ENCODE data around the gene DNAJC18.
"Not testable (repeated sequence)": the region's sequence is repeated elsewhere in the genome, so short reads cannot be mapped to it uniquely, and the experiment has no call there.

The DNAJC18 gene

DNA sequence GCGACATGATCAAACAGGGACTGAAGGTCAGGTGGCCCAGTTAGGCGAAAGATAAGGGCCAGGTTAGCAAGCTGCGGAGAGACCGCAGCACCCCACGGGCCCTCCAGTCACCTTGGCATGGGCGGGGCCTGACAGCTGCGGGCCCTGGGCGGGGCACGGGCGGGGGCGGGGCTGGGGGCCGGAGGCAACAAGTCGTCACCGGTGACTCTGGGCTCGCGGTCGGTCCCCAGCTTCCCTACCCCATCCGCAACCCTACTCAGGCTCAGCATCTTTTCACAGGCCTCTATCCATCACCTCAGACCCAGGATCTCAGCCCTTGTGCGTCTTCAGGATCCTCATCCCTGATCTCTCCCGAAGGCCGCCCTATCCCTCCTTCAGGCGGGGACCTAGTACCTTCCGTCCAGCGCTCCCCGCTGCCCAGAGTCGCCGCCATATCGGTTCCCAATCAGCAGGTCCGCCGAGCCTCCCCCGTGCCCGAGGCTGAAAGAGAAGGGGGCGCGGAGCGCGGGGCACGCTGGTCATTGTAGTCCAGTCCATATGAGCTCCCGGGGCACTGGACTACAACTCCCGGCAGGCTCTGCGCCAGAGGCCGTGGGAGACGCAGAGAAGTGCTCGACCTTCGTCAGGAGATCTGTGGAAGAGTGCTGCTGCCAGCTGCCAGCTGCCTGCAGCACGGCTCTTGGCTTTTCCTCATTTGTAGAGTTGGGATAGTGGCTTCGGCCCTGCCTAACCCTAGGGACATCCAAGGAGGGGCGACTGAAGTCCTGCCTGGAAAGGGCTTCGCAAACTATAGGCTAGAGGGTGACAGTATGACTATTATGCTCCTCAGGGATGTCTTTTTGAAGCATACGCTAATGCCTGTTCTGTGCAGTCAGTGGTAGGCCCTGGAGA is at the start of gene DNAJC18:
TSS of gene DNAJC18 (minus strand) at position 513 of the 891 bp plus-strand sequence. CDS start at position 433, 80 bp downstream.
- peak; percentile 52 for DNase-seq

DNA sequence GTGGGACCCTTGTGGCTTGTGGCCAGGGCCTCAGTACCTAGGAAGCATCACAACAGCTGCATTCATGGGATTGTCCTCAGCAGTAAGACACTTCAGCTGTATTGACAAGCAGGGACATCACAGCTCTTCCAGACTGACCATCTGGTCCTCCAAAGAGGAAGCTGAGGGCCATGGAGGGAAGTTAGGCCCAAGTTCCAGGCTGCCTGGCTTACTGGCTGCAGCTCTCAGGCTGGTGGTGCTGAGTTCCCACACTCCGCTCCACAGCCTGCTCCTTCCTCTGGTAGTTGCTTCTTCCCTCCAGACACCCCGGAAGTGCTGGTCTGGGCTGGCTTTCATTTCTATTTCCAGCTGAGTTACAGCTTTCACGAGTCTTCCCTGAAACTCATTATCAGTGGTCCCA is 48.9 kb upstream of the DNAJC18 start:
- no peak for DNase-seq

DNA sequence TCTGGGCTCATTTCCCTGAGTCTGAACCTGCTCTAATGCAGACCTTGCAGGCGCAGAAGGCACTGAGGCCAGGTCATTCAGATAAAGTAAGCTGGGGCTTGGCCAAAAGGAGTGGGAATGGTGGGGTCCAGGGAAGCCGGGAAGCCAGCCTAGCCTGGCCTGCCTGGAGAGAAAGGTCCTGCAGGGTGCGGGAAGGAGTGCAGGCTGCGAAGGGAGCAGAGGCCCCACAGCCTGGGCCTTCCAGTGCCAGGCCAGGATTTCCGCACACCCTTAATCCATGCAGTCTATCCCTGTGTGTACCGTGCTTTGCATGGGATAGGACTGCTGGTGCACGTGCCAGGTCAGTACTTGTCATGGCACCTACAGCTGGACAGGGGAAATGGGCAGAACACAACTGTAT is 46.9 kb upstream of the DNAJC18 start:
- no peak for DNase-seq

DNA sequence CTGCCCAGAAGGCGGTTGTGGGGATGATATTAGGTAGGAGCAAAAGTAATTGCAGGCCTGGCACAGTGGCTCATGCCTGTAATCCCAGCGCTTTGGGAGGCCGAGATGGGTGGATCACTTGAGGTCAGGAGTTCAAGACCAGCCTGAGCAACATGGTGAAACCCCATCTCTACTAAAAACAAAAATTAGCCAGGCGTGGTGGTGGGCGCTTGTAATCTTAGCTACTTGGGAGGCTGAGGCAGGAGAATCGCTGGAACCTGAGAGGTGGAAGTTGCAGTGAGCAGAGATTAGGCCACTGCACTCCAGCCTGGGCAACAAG is 43.5 kb upstream of the DNAJC18 start:
- DNase-seq = not testable (repeated sequence)

DNA sequence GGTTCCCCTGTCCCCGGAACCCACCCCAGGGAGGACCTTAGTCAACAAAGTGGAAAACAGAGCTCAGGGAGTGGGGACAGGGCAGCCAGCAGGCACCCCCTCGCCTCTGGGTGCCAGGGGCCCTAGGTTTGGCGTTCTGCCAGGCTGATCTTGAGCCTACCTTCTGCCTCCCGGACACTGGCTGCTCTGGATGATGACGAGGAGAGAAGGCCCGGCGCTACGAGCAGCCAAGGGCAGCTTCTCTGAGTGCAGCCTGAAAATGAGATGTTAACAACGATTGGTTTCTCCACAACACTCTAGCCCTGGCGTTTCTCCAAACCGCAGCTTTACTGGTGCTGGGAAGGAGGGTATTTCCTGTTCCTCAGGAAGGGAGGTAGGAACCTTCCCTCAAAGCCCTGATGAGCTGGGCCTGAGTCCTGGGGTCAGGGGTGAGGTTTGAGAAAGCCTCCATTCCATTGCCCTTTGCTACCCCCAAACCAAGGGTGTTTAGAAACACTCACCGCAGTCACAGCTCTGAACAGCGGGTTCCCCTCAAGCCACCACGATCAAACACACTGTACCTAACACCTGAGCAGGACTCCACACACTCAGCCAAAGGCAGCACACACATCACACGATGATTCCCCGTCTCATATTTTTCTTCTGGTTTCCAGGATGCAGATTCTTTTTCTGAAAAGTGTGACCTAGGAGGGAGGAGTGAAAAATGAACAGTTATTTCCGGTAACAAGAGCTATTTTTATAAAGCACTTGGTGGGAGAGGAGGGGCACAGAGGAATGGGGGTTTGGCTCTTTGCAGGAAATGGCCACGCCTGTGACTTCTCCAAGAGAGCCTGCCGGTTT is 42.9 kb upstream of the DNAJC18 start, which contains the start of gene STING1:
TSS of gene STING1 (minus strand) at position 709 of the 840 bp plus-strand sequence. CDS start 1,054 bp downstream, outside the sequence.
- DNase-seq = peak; percentile 67

DNA sequence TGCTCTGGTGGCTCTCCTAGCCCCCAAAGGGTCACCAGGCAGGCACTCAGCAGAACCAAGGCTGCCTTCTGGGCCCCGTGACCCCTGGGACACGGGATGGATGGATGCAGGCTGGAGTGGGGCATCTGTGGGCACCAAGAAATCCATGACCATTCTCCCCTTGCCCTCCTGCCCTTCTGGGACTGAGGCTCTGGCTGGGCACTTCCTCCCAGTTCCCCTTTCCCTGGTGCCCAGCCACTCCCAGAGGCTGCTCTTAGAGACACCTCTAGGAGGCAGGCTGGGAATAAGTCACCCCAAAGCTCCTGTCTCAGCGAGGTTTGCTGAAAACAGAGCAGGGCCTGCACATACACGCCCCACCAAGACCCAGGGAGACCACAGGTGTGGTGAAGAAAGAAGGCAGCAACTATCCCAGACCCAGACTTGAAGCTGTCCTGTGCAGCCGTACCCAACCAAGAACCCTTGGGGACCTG is 42.3 kb upstream of the DNAJC18 start:
- DNase-seq = no peak

DNA sequence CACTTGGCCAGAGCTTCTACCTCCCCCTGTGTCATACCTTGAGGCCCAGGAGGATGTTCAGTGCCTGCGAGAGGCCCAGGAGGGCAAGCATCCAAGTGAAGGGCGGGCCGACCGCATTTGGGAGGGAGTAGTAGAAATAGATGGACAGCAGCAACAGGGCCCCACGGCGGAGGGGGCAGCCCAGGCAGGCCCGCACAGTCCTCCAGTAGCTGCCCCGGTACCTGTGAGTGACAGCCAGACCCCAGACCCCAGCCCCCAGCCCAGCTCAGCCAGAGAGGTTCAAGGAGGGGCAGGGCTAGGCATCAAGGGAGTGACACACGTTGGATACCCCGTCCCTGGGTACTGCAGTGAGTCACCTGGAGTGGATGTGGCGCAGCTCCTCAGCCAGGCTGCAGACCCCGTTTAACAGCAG is 41.8 kb upstream of the DNAJC18 start:
- DNase-seq = no peak

DNA sequence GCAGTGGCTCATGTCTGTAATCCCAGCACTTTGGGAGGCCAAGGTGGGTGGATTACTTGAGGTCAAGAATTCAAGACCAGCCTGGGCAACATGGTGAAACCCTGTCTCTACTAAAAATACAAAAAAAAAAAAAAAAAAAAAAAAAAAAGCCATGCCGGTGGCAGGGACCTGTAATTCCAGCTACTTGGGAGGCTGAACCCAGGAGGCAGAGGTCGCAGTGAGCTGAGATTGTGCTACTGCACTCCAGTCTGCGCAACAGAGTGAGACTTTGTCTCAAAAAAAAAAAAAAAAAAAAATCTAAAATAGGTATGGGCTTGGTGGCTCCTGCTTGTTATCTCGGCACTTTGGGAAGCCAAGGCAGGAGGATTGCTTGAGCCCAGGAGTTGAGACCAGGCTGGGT is 40.4 kb upstream of the DNAJC18 start:
- not testable (repeated sequence) for DNase-seq

DNA sequence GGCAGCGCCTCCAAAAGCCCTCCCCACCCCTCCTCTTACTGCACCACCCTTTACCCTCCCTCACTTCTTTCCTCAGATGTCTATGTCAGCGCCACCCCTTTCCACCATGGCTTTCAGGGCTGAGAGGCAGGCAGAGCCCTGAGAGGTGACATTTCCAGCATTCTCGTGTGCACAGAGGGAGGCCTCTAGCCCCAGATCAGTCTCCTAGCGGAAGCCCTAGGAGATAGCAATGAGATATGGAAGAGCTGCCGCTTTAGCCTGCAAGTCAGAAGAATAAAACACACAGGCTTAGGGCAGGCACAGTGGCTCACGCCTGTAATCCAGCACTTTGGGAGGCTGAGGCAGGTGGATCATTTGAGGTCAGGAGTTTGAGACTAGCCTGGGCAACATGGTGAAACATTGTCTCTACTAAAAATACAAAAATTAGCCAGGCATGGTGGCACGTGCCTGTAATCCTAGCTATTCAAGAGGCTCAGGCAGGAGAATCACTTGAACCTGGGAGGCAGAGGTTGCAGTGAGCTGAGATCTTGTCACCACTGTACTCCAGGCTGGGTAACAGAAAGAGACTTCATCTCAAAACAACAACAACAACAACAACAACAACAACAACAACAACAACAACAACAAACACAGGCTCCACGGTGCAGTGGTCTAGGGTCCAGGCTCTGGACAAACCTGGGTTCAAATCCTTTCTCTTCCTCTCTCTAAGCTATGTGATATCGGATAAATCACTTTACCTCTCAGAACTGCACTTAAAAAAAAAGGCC is 39.5 kb upstream of the DNAJC18 start:
- not testable (repeated sequence) for DNase-seq

DNA sequence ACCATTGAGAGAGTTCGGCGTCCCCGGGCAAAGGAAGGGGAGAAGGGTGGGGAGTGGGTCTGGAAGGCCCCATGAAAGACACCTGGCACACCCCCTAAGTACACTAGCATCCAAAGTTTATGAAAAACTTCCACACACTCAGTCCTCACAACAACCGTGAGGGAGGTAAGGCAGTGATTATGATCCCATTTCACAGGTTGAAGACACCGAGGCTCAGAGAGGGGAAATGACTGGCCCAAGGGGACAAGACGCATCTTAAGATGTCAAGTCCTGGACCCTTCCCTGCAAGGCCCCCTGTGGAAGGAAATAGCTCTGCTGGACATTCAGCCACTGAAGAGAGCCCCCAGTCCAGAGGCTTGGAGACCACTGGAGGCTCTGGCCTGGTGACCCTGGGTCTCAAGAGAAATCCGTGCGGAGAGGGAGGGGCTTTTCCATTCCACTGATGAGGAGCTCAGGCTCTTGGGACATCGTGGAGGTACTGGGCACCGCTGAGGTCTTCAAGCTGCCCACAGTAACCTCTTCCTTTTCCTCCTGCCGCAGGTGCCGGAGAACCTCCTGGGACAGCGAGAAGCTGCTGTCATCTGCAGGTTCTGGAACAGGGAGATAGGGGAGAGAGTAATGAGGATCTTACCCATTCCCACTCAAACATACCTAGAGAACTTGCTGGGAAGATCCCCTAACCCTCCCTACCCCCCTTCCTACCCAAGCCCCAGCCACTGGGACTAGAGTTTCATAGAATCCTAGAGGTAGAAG is 36.7 kb upstream of the DNAJC18 start:
- DNase-seq = no peak

DNA sequence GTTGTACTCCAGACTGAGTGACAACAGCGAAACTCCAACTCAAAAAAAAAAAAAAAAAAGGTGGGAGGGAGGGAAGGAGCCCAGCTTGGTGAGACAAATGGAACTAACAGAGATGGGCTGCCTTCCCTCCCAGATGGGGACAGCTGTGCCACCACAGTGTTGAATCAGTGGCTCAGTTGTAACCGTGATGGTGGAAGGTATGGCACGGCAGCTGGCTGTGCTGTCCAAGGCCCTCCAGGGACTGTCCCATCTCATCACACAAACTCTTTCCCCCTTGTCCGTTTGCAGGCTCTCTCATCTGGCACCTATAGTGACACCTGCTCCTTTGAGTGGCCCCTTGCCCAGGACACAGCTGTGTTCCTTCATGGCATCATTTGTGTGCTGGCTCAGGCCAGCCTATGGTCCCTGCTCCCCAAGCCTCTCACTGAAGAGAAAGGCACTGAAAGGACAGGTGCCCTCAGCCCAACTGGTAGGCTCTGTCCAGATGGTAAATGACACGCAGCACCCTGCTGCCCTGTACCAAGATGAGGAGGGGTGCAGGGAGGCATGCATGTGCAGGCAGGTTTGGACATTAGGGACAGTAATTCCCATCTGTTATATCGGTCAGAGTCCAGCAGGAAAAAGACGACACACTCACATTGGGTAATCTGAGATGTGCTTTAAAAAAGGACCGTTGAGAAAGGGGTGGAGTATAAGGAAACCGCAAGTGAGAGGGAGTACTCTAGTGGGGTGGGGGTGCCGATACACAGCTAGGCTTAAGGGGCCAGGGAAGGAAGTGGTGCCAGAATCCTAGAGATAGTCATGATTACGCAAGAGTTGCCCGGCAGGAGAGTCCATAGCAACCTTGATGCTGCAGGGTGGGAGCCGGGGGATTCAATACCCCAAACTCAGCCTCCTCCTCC is 35.8 kb upstream of the DNAJC18 start:
- DNase-seq = peak; percentile 76

DNA sequence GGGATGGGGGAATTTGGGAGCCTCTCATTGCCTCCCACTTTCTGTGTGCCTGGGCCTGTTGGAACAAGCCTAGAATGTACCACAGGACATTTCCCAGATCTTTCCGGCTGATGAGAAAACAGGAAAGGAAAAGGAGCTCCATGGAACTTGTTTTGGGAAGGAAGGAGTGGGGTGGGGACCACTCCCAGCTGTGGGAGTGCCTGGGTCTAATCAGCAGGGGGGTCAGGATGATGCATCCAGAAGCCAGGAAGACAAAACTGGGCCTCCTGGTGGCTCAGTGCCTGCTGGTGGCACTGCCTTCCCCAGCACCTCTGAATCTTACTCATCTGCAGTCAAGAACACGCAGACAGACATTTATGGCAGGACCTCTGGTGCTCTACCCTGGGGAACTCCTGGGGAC is 34.2 kb upstream of the DNAJC18 start:
- DNase-seq = no peak

DNA sequence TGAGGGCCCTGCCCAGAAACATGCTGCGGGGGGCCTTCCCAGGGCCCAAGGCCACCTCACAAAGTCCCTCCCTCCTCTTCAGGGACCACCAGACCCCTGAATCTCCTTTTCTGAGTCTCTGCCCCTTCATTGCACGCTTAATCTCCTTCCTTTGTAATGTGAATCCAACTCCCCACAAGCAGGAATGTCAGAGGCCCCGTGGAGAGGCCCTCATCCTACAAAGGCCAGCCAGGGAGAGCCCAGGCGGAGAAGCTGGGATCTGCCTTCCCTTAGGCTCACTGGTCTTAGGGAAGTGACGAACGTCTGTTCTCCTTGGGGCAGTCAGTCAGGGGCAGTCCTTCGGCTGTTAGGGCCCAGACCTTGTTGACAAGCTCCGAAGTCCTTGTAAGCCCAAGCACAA is 33.8 kb upstream of the DNAJC18 start:
- DNase-seq = no peak

DNA sequence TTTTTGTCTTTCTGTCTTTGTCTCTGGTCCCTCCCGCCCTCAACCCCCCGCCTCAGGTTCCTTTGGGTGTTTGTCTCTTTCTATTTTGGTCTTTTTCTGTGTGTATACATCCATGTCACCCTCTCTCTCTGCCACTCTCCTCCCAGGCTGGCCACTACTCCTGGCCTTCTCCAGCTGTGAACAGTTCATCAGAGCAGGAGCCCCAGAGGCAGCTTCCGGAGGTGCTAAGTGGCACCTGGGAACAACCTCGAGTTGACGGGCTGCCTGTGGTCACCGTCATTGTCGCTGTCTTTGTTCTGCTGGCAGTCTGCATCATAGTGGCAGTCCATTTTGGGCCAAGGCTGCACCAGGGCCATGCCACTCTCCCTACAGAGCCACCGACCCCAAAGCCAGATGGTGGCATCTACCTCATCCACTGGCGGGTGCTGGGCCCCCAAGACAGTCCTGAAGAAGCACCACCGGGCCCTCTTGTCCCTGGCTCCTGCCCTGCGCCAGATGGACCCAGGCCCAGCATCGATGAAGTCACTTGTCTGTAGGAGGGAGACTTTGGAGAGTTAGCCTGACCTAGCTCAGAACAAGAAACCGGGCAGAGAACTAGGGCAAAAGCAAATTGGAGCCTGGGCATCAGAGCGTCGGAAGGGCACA is 33.2 kb upstream of the DNAJC18 start:
- no peak for DNase-seq

DNA sequence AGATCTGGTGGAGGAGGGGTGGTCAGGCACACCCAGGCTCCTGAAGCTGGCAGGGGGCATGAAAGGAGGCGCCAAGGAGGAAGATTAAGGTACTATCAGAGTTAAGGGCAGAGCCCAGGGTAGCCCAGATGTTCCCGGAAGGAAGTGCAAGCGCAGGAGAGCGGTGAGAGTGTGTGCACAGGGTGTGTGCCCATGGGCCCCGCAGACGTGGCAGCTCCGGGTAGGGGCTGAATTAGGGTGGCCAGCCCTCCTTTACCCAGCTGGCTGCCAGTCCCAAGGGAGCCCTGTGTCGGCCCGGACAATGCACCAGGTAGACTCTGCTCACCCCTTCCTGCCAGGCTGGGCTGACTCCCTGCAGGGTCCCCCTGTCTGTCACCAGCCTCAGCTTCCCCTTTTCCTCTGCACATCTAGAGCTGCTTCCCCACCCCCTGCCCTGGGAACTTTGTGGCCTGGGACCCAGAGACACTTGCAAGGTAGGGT is 31.5 kb upstream of the DNAJC18 start, which contains the start of gene SMIM33:
TSS of gene SMIM33 (plus strand) at position 184 of the 480 bp plus-strand sequence. CDS start at position 302, 118 bp downstream.
- DNase-seq = no peak

DNA sequence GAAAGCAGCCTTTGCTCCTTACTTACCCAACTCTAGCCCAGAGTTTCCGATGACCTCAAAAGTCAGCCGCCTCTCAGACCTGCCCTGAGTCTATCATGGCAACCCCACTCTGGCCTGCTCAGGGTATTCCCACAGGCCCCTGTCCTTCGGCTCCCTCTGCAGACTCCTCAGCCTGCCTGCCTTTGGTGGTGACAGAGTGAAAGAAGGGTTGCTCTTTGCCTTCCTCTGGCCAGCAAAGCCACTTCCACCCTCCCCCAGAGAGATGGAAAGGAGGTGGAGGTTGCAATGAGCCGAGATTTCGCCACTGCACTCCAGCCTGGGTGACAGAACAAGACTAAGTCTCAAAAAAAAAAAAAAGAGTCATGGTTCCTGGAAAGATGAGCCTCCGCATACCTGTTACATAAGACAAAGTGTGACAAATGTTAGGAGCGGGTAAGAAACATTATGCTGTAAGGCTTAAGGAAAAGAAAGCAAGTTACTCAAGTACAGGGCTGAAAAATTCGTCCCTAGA is 29.2 kb upstream of the DNAJC18 start:
- DNase-seq = no peak

DNA sequence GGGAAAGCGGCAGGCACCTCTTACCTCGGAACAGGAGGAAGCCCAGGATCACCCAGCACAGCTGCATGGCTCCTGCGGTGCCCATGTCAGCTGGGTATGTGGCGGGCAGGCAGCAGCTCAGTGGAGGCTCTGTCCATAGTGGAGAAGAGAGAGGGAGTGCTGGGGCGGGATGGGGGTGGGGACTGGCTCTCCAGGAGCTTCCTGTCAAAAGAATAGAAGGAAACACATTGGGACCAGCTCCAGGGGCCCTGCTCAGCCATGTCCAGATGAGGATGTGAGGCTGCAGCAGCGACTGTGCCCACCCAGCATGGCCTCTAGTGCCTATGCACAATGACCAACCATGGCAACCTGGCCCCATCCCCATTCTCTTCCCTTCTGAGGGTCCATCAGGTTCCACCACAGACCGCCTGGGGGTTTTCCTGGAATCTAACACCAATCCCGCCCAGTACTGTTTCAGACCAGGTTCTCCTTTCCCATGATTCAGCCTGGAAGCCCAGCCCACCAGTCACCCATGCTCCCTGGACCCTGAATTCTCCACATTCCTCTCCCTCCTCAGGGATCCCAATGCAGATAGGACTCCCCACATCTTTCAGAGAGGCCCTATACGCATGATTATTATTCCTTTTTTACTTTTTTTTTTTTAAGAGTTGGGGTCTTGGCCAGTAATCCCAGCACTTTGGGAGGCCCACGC is 23.4 kb upstream of the DNAJC18 start, which contains the start of gene ECSCR:
TSS of gene ECSCR (minus strand) at position 158 of the 691 bp plus-strand sequence. CDS start at position 85, 73 bp downstream.
- no peak for DNase-seq

DNA sequence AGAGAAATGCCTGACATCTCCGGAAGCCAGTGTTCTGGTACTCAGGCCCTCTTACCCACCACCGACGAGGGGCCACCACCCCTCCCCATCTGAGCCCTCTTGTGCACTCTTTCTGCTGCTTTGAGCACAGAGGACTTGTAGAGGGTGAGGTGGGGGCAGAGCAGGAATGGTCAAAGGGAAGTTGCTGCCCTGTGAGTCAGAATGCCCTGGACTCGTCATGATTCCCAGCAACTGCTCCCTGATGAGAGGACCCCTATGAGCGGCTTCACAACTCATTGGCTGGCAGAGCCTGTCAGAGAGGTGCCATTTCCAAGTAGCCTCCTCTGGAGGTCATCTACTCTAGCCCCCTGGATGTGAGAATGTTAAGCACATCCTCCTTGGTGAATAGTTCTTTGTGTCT is 22.4 kb upstream of the DNAJC18 start:
- no peak for DNase-seq

DNA sequence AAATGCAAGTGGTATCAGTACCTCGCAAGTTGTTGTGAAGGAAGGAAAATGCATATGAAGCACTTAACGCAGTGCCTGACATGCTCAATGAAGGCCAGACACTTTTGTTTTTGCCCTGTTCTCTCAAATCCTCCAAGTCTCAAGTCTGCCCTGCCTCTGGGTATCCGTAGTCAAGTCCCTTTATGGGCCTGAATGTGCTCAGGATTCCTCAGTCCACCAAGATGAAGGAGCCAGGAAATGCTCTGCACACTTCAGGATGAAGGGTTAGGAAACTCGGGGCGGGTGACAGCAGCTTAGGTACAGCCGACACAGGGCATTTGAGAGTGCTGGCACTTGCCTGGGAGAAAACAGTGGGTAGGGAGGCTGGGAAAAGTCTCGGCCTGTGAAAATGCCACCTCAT is 21.9 kb upstream of the DNAJC18 start:
- DNase-seq = no peak

Data from NCI-H187 treated with DMSO at 0.1 percent for 48 hours (cell line).